Mammary epithelial cell (primary cell): ENCODE results near the gene FN3KRP.

ENCODE experiments used
- CTCF ChIP-seq, 2 donors: IDR thresholded peaks in 1 of 2; conservative IDR thresholded peaks in 1 of 2; 2 replicates each; pipeline ENCODE4 v1.5.1; 2011 to 2012; ENCODE audit warnings: inconsistent platforms in 2 of 2, low read length in 2 of 2, mild to moderate bottlenecking in 2 of 2, control low read depth in 1 of 2, low read depth in 1 of 2; ENCODE audit not compliant: insufficient read depth in 1 of 2; ENCODE audit errors: extremely low read depth in 1 of 2
- EZH2 ChIP-seq: IDR thresholded peaks from 2 replicates; pipeline ENCODE4 v1.6.1; 2012; ENCODE audit warnings: low read length, inconsistent platforms, borderline replicate concordance

- TF ChIP-seq CTCF (conservative IDR thresholded peaks at IDR 0.05 in 1 of 2, IDR thresholded peaks at IDR 0.05 in 1 of 2; ENCODE audit: extremely low read depth in 1 of 2, insufficient read depth in 1 of 2, low read depth in 1 of 2, low read length in 2 of 2) (no peak), EZH2 (no peak)
Observed at GRCh38 chr17:82685291-82685690, 31.2 kb upstream of the FN3KRP start.
